GM19239 (cell line): Measurements from ENCODE around the gene CD248.
"Not testable (repeated sequence)": the region's sequence is repeated elsewhere in the genome, so short reads cannot be mapped to it uniquely, and the experiment has no call there.

Experiments used
- DNase-seq: peaks from one replicate; pipeline ENCODE4 v3.0.0; 2011; ENCODE audit warnings: low spot score; ENCODE audit not compliant: insufficient read length
- FAIRE-seq: peaks from 2 replicates; lab custom pipeline; 2011; peaks lifted over from hg19 to GRCh38; lab: Jason Lieb, UNC

The CD248 gene

DNA sequence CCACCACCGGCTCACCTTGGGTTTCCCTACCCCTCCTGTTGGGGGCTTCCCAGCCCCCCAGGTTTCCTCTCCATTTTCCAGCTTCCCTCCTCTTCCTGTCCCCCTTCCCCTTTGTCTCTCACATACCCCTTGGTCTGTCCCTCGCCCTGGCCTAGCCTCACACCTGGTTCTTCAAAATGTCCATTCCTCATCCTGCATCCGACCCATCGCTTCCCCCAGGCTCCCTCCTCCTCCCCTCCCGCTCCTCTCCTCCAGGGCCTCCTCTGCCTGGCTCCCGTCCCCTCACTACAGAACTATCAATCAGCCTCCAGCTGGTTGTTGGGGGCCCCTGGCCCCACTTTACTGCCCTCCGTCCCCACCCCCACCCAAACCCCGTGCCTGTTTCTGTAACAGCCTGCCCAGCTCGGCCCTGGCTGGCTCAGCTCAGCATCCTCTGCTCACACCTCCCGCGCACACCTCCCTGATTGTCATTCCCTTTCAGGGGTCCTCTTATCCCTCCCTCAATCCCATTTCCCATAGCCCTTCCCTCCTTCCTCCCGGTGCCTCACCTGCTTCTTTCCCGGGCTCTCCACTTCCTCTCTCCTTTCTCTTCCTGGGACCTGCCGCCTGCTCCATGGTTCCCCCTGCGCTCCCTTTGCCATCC, 37.6 kb downstream of the CD248 start:
- no peak for FAIRE-seq

DNA sequence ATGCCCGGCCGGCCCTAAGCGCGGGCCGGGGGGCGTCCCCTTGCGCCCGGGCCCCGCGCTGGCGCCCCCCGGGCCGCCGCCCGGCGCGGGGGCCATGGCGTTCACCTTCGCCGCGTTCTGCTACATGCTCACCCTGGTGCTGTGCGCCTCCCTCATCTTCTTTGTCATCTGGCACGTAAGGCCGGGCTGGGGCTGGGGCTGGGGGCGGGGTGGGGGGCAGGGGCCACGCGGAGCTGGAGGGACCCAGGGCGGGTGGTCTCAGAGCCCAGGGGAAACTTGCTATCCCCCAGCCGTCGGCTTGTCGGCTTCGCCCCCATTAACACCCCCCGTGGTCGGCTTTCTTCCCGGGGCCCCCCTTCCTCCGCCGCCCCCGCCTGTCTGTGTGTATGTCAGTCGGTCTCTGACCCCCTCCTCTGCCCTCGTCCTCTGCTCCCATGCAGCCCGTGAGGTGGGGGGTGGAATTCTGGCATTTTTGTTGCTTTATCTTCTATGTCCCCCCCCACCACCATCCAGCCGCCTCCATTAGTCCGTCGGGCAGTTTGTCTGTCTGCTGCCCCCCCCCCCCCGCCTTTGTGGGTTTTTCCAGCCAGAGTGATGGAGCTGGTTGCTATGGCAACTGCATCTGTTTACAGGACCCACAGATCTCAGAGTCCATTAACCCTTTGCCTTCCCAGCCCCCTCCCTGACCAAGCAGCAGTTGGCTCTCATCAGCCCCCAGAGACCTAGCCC, 38.3 kb downstream of the CD248 start:
- no peak for DNase-seq
- FAIRE-seq: no peak

More for the DNA sequence above, 37.6 kb downstream of the CD248 start:
- no peak for DNase-seq

- peak; percentile 76 for DNase-seq
Observed at GRCh38 chr11:66277471-66278362, 39.1 kb downstream of the CD248 start, which contains the start of gene CNIH2. Gene CNIH2, plus strand, starts transcription at chr11:66278175. Its CDS starts 282 bp downstream, at chr11:66278457.

DNA sequence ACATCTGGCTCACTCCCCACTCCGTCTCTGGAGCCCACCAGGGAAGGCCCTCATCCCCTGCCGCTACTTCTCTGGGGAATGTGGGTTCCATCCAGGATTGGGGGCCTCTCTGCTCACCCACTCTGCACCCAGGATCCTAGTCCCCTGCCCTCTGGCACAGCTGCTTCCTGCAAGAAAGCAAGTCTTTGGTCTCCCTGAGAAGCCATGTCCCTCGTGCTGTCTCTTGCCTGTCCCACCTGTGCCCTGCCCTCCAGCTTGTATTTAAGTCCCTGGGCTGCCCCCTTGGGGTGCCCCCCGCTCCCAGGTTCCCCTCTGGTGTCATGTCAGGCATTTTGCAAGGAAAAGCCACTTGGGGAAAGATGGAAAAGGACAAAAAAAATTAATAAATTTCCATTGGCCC, 39.8 kb downstream of the CD248 start:
- DNase-seq, FAIRE-seq: not testable (repeated sequence)

More at GRCh38 chr11:66277471-66278362, 39.1 kb downstream of the CD248 start, which contains the start of gene CNIH2:
- FAIRE-seq: peak; percentile 72

DNA sequence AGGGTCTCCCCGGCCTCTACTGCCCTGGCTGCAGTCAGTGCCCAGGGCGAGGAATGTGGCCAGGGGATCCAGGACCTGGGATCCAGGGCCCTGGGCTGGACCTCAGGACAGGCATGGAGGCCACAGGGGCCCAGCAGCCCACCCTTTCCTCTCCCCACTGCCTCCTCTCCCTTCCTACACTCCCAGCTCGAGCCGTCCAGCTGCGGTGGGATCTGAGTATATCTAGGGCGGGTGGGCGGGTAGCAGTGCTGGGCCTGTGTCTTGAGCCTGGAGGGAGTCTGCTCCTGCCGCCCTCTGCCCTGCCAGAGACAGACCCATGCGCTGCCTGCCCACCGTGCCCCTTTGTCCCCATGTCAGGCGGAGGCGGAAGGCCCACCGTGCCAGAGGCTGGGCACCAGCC, 40.2 kb downstream of the CD248 start:
- FAIRE-seq, DNase-seq: not testable (repeated sequence)

GRCh38 chr11:66275984-66276612, 40.7 kb downstream of the CD248 start:
- FAIRE-seq (no peak), DNase-seq (no peak)

- DNase-seq (no peak), FAIRE-seq (no peak)
Observed at GRCh38 chr11:66275396-66275795, 41.4 kb downstream of the CD248 start.

- no peak for DNase-seq
- no peak for FAIRE-seq
Observed at GRCh38 chr11:66274219-66274618, 42.6 kb downstream of the CD248 start.

DNA sequence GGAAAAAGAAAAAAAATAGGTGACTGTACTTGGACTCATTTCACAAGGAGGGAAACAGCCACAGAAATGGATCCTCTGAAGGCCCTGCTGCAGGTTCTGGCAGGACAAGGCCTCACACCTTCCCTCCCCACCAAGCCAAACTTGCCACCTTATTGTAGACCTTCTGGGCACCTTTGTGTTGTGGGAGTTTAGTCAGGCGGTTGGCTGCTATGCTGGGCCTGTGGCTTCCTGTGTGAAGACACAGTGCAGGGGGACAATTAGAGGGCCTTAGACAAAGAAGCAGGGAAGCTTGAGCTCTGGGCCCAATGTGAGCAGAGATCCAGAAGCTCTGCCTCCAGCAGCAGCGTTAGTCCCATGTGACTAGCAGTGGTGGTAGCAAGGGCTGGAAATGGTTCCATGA, 44.2 kb downstream of the CD248 start:
- FAIRE-seq (no peak), DNase-seq (no peak)

GRCh38 chr11:66271816-66272215, 45.0 kb downstream of the CD248 start:
- DNase-seq (no peak), FAIRE-seq (no peak)

- DNase-seq (no peak), FAIRE-seq (peak; percentile 83)
Observed at GRCh38 chr11:66268952-66269905, 47.6 kb downstream of the CD248 start.

DNA sequence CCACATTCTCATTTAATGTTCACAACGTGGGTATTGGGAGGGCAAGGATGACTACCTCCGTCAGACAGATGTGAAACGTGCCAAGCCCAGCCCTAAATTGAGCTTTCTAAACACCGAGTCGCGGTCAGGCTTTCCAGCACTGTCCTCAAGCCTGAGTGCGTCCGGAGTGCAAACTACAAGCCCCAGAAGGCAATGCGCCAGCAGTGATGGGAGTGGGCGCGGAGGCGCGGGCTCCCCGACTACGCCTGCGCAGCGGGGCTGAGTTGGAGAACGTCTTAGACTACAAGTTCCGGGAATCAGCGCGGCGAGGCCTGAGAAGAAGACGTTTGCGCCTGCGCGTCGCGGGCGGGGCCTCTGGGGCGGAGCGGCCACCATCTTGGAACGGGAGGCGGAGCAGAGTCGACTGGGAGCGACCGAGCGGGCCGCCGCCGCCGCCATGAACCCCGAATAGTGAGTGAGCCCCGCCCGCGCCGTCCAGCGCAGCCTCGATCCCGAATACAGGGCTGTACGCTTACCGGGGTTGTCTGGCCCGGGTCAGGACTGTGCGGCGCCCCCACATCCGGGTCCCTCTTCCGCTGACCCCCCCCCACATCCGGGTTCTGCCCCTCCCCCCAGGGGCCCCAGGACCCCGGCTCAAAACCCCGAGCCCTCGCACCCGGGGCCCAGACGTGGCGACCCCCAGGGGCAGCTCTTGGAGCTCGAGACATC, 48.4 kb downstream of the CD248 start, which contains the start of gene RAB1B:
Gene RAB1B, plus strand, starts transcription at position 396 of the 708 bp plus-strand sequence. Its CDS starts 41 bp downstream, at position 437.
- DNase-seq (peak; percentile 89), FAIRE-seq (peak; percentile 98)

GRCh38 chr11:66267379-66268243, 49.2 kb downstream of the CD248 start:
- peak; percentile 91 for FAIRE-seq
- peak; percentile 77 for DNase-seq

DNA sequence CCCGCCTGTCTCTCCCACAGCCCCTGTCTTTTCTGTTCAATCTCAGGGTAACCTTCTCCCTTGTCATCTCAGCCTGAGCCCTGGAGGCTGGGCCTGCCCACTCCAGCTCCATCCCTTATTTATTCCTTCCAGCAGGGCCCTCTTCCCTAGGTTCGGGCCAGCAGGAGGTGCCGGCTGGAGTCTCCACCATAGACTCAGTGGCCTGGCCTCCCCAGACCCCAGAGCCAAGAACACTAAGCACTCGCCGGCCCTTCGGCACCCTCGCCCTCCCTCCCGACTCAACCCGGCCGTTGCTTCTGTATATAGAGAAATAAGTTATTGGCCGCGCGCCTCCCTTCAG, 49.8 kb downstream of the CD248 start:
- DNase-seq (no peak), FAIRE-seq (no peak)

GRCh38 chr11:66266378-66267038, 50.3 kb downstream of the CD248 start:
- no peak for DNase-seq
- FAIRE-seq: no peak

DNA sequence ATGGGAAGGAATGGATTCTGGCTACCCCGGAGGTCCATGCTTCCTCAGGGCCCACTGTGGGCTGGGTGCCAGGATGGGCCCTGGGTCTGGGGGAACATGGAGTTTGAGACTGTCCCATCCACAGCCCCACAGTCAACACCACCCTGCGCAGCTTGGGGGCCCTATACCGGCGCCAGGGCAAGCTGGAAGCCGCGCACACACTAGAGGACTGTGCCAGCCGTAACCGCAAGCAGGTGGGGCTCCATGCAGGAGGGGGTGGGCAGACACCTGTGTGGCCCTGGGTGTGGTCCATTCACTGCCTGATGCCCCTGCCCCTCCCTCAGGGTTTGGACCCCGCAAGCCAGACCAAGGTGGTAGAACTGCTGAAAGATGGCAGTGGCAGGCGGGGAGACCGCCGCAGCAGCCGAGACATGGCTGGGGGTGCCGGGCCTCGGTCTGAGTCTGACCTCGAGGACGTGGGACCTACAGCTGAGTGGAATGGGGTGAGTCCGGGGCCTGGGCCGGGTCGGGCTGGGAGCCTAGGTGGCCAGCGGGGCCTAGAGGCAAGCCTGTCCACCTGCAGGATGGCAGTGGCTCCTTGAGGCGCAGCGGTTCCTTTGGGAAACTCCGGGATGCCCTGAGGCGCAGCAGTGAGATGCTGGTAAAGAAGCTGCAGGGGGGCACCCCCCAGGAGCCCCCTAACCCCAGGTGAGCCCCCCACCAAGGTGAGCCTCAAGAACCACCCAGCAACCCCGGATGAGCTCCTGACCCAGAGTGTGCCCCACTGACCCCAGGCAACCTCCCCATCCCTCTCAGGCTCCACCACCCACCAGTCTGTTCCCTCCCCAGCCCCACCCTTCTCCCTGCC, 51.1 kb downstream of the CD248 start:
- FAIRE-seq (no peak), DNase-seq (no peak)
